ENCODE results near the gene PSAPL1.

PSAPL1 gene

DNA sequence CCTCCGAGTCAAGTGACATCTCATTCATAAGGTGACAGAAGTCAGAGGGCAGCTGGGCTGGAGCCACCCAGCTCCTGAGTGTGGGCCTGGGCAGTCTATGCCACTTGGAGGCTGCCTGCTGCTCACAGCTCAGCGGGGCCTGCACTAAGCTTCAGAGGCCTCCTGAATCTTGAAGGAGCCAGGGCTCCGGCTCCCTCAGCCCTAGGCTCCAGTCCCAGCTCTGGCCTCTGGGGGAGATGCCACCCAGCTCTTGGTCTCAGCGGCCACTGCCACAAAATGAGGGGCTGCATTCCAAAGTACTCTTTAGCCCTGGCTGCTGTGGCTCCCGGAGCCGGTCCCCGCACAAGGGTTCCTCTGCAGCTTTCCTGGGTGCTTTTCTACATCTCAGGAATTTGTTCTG, 32.7 kb upstream of the PSAPL1 start:
- Mint-ChIP-seq H3K27me3 (peaks cover 36% of the 10 kb centered on the region), H3K4me1 (no peaks in the 10 kb centered on the region), H3K27ac (ENCODE audit: low read depth) (no peak overlapping the region), H3K36me3 (ENCODE audit: insufficient read depth) (no peaks in the 10 kb centered on the region), H3K4me3 (no peak overlapping the region), H3K9me3 (no peaks in the 10 kb centered on the region)
- DNase-seq (ENCODE audit: low spot score in 2 of 2) = no peak
- ATAC-seq (replicated peaks; ENCODE audit: extremely low read depth, poor library complexity, severe bottlenecking) = no peak

DNA sequence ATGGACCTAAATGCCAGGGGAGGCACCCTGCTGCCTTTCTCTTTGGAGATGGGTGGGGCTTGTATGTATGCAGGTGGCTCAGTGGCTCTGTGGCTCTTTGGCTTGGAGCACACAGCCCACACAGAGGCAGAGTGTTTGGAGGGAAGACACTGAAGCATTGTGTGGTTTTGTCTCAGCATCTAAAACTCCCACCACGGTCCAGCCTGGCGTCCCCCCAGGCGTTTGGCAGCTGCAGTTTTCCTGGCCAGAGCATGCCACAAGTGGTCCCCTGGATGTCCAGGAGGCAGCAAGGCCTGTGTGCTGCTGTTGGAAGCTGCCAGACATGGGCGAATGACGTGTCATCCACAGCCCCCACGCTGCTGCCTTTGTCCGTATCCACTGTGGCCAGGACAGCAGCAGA, 32.2 kb upstream of the PSAPL1 start:
- ATAC-seq (replicated peaks; ENCODE audit: extremely low read depth, poor library complexity, severe bottlenecking) (no peak), DNase-seq (ENCODE audit: low spot score in 2 of 2) (no peak)
- Mint-ChIP-seq H3K4me1 (no peaks in the 10 kb centered on the region), H3K9me3 (no peaks in the 10 kb centered on the region), H3K4me3 (no peak overlapping the region), H3K27me3 (peaks cover 36% of the 10 kb centered on the region), H3K27ac (ENCODE audit: low read depth) (no peak overlapping the region), H3K36me3 (ENCODE audit: insufficient read depth) (no peaks in the 10 kb centered on the region)

DNA sequence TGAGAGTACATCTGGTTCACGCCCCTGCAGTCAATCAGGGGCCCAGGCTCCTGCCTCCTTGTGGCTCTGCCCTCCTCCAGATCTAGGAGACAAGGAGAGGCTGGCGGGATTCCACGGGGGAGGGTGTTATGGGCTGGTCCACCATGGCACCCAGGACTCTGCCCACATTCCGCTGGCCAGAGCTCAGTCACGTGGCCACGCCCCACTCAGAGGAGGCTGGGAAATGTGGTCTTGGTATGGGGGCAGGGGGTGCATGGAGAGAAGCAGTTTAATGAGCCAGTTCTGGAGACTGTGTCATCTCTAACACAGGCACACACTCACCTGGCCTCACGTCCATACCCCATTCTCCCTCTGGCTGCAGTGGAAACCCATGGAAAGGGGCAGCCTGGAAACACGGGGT, 31.5 kb upstream of the PSAPL1 start:
- ATAC-seq (replicated peaks; ENCODE audit: extremely low read depth, poor library complexity, severe bottlenecking) (no peak), DNase-seq (ENCODE audit: low spot score in 2 of 2) (no peak)
- H3K36me3 Mint-ChIP-seq (ENCODE audit: insufficient read depth) = no peaks in the 10 kb centered on the region
- H3K9me3 Mint-ChIP-seq = no peaks in the 10 kb centered on the region
- H3K4me1 Mint-ChIP-seq = no peaks in the 10 kb centered on the region
- H3K27me3 Mint-ChIP-seq = peaks cover 36% of the 10 kb centered on the region
- no peak overlapping the region for H3K4me3 Mint-ChIP-seq
- H3K27ac Mint-ChIP-seq (ENCODE audit: low read depth) = no peak overlapping the region

DNA sequence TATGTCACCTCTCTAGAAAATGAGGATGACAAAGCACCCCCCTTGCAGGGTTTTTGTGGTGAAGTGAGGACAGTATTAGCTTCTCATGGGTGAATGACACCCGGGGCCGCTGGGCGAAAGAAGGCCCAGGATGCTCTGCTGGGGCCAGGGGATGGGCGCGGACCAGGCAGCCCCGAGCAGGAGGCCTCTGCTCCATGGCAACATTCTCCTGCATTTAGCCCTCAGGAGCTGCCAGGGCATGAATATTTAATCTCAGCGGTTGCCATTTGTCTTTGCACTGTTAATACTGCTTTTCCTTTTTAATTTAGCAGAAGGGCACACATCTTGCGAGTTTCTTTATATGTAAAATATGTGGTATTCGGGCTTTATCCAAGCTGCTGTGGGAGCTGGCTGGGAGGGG, 30.3 kb upstream of the PSAPL1 start:
- Mint-ChIP-seq H3K27me3 (peaks cover 36% of the 10 kb centered on the region), H3K4me1 (no peaks in the 10 kb centered on the region), H3K27ac (ENCODE audit: low read depth) (no peak overlapping the region), H3K36me3 (ENCODE audit: insufficient read depth) (no peaks in the 10 kb centered on the region), H3K9me3 (no peaks in the 10 kb centered on the region), H3K4me3 (no peak overlapping the region)
- ATAC-seq (replicated peaks; ENCODE audit: extremely low read depth, poor library complexity, severe bottlenecking) (no peak), DNase-seq (ENCODE audit: low spot score in 2 of 2) (no peak)

DNA sequence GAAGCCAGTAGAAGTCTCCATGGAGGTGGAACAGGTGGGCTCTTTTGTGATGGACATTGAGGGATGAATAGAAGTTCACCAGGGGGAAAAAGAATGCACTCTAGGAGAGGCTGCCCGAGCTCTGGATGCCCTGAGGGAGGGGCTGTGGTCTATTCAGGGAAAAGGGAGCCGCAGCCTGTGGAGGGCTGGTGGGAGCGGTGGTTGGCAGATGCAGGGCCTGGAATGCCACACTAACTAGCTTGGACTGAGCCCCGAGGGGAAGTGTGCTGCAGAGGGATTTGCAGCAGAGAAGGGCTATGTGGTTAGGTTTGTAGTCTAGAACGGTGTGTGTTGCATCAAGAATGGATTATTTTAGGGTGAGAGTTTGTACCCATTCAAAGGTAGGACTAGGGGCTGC, 29.5 kb upstream of the PSAPL1 start:
- Mint-ChIP-seq H3K27ac (ENCODE audit: low read depth) (no peak overlapping the region), H3K9me3 (no peaks in the 10 kb centered on the region), H3K4me1 (no peaks in the 10 kb centered on the region), H3K27me3 (peaks cover 39% of the 10 kb centered on the region), H3K36me3 (ENCODE audit: insufficient read depth) (no peaks in the 10 kb centered on the region), H3K4me3 (no peak overlapping the region)
- no peak for ATAC-seq (replicated peaks; ENCODE audit: extremely low read depth, poor library complexity, severe bottlenecking)
- DNase-seq (ENCODE audit: low spot score in 2 of 2) = no peak

DNA sequence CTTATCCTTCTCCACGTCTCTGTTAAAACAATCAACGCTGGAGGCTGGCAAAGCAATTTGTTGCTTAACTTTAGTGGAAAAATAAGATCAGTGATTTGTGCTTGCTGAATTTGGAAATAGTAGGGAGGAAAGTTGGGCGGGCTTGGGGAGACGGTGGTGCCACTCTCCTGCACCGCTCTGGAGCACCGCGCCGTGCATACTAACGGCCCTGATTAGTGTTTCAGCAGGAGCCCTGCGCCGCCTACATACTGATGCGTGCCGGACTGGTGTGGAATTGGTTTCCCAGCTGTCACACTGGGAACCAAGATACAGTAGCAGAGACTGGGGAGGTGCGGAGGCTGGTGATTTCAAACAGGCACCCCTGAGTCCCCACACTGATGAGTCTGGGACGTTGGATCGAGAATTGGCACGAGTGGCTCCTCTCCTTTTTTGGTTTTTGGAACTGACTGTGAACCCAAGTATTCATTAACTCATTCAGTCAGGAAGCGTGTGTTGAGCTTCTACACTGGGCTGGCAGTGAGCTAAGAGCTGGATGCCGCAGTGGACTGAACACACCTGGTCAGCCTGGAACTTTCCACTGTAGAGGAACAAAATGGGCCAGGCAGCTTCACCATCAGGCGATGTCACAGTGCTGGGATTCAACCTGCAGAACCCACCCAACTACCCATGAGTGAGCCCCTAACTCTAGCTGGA, 29.0 kb upstream of the PSAPL1 start:
- no peaks in the 10 kb centered on the region for H3K36me3 Mint-ChIP-seq (ENCODE audit: insufficient read depth)
- H3K27me3 Mint-ChIP-seq = peaks cover 39% of the 10 kb centered on the region
- DNase-seq (ENCODE audit: low spot score in 2 of 2) = no peak
- no peaks in the 10 kb centered on the region for H3K4me1 Mint-ChIP-seq
- H3K27ac Mint-ChIP-seq (ENCODE audit: low read depth) = no peak overlapping the region
- no peak for ATAC-seq (replicated peaks; ENCODE audit: extremely low read depth, poor library complexity, severe bottlenecking)
- H3K9me3 Mint-ChIP-seq = no peaks in the 10 kb centered on the region
- H3K4me3 Mint-ChIP-seq = no peak overlapping the region

DNA sequence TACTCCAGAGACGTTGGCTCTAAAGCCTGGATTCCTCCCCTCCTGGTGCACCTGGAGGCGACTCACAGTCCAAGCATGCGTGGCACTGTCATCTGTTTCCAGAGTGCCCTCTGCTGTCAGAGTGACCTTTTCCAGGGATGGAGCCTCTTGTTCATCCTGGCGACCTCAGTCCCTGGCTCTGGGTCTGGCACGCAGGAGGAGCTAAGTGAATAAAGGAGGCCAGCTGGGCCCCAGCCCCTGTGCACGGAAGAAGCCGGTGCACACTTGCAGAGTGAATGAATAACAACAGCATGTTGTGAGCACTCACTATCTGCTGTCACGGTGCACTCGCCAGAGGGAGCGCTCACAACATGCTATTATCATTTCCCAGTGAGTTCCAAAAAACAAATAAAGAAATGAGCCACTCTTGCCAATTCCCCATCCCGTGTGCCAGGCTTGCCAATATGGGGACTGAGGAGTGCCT, 27.8 kb upstream of the PSAPL1 start:
- DNase-seq (ENCODE audit: low spot score in 2 of 2) (no peak), ATAC-seq (replicated peaks; ENCODE audit: extremely low read depth, poor library complexity, severe bottlenecking) (no peak)
- H3K27me3 Mint-ChIP-seq = peaks cover 39% of the 10 kb centered on the region
- H3K36me3 Mint-ChIP-seq (ENCODE audit: insufficient read depth) = peaks cover under 1% of the 10 kb centered on the region
- no peak overlapping the region for H3K4me3 Mint-ChIP-seq
- H3K27ac Mint-ChIP-seq (ENCODE audit: low read depth) = no peak overlapping the region
- no peaks in the 10 kb centered on the region for H3K4me1 Mint-ChIP-seq
- H3K9me3 Mint-ChIP-seq = no peaks in the 10 kb centered on the region

DNA sequence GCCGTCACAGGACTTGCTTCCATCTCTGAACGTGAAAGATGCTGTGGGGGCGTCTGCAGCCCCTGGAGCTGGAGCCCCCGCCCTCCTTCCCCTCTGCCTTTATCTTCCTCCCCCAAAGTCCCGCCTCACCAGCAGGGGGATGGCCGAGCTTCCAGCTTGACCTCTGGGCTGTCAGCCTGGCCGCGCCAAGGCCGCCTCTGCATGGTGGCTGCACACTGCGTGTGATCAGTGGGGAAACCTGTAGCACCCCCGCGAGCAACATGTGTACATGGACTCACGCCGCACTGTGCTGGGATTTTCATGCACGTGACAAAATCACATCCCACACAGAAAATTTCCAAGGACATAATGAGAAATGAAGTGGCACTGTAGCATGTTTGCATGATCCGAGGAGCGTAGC, 26.5 kb upstream of the PSAPL1 start:
- no peak for ATAC-seq (replicated peaks; ENCODE audit: extremely low read depth, poor library complexity, severe bottlenecking)
- Mint-ChIP-seq H3K4me3 (no peak overlapping the region), H3K9me3 (no peaks in the 10 kb centered on the region), H3K27me3 (peaks cover 39% of the 10 kb centered on the region), H3K4me1 (no peaks in the 10 kb centered on the region), H3K36me3 (ENCODE audit: insufficient read depth) (peaks cover 3% of the 10 kb centered on the region), H3K27ac (ENCODE audit: low read depth) (no peak overlapping the region)
- no peak for DNase-seq (ENCODE audit: low spot score in 2 of 2)

DNA sequence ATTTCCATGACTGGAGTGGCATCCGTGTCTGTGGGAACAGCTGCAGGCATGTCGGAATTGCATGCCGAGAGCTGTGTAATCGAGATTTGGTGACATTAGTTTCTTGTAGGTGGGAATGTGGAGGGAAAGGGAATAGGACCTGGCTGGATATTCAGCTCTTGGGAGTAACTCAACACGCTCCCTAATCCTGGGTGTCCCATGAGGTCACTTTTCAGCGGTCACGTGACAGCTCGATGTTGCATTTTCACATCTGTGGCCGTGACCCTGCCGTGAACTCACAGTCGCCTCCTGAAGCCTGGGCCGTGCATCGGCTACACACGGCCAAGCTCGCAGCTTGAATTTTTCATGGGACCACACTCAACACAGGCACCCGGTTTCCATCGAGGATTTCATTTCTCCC, 25.8 kb upstream of the PSAPL1 start:
- ATAC-seq (replicated peaks; ENCODE audit: extremely low read depth, poor library complexity, severe bottlenecking) = no peak
- Mint-ChIP-seq H3K27me3 (peaks cover 39% of the 10 kb centered on the region), H3K27ac (ENCODE audit: low read depth) (no peak overlapping the region)

DNA sequence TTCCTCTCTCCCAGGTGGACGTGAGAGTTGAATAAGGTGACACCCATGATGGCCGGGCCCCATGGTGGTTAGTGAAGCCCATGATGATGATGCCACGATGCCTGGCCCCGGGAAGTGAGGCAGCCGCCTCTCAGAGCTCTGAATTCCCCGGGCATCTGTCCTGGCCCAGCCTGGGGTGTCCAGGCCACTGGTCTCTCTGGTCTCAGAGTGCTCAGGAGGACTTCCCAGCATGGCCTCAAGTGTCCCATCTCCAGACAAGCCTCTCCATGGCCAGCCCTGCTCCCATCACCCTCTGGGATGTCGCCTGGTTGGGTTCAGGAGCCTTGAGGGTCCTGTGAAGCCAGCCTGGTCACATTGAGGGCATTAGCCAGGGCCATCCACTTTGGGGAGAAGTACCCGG, 24.7 kb upstream of the PSAPL1 start:
- no peaks in the 10 kb centered on the region for H3K4me1 Mint-ChIP-seq
- DNase-seq (ENCODE audit: low spot score in 2 of 2) (no peak), ATAC-seq (replicated peaks; ENCODE audit: extremely low read depth, poor library complexity, severe bottlenecking) (no peak)
- no peak overlapping the region for H3K4me3 Mint-ChIP-seq
- H3K9me3 Mint-ChIP-seq = no peaks in the 10 kb centered on the region
- H3K36me3 Mint-ChIP-seq (ENCODE audit: insufficient read depth) = peaks cover 4% of the 10 kb centered on the region
- peaks cover 37% of the 10 kb centered on the region for H3K27me3 Mint-ChIP-seq
- no peak overlapping the region for H3K27ac Mint-ChIP-seq (ENCODE audit: low read depth)

More for the DNA sequence above, 25.8 kb upstream of the PSAPL1 start:
- DNase-seq (ENCODE audit: low spot score in 2 of 2) = no peak
- Mint-ChIP-seq H3K36me3 (ENCODE audit: insufficient read depth) (peaks cover 4% of the 10 kb centered on the region), H3K4me1 (no peaks in the 10 kb centered on the region), H3K4me3 (no peak overlapping the region), H3K9me3 (no peaks in the 10 kb centered on the region)

DNA sequence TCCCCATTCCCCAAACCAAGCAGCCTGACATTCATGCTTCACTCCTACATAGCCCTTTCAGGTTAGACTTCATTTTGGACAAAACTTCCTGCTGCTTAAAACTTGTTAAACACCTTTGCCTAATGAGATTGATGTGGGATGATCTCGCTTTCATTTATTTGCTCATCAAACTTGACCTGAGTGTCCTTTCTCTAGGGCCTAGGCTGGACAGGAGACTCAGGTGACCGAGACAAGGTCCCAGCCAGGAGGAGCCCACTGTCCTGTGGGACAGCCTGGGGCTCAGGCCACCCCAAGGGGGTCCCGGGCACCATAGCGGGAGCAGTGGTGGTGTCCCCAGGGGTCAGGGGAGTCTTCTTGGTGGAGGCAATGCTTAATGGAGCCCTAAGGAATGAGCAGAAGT, 23.7 kb upstream of the PSAPL1 start:
- H3K27me3 Mint-ChIP-seq = peaks cover 31% of the 10 kb centered on the region
- no peaks in the 10 kb centered on the region for H3K9me3 Mint-ChIP-seq
- no peak for DNase-seq (ENCODE audit: low spot score in 2 of 2)
- no peak for ATAC-seq (replicated peaks; ENCODE audit: extremely low read depth, poor library complexity, severe bottlenecking)
- H3K36me3 Mint-ChIP-seq (ENCODE audit: insufficient read depth) = peaks cover 4% of the 10 kb centered on the region
- H3K27ac Mint-ChIP-seq (ENCODE audit: low read depth) = no peak overlapping the region
- H3K4me1 Mint-ChIP-seq = no peaks in the 10 kb centered on the region
- H3K4me3 Mint-ChIP-seq = no peak overlapping the region

DNA sequence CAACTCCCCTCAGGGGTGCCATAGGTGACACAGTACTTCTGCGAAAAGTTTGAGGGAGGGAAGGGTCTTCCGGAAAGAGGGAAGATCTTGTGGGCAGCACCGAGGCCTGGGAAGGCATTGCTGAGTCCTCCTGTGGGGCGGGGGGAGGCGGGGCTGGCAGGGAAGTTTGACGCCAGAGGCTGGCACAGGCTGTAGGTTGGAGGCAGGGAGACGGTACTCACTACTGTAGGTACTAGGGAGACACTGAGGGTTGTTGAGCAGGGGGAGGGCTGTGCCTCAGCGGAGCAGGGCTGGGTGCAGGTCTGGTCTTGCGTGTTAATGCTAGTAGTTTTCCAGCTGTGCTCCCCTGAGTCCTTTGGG, 23.3 kb upstream of the PSAPL1 start:
- ATAC-seq (replicated peaks; ENCODE audit: extremely low read depth, poor library complexity, severe bottlenecking) = no peak
- no peak for DNase-seq (ENCODE audit: low spot score in 2 of 2)
- Mint-ChIP-seq H3K36me3 (ENCODE audit: insufficient read depth) (peaks cover 4% of the 10 kb centered on the region), H3K4me3 (no peak overlapping the region), H3K4me1 (no peaks in the 10 kb centered on the region), H3K27ac (ENCODE audit: low read depth) (no peak overlapping the region), H3K27me3 (peaks cover 31% of the 10 kb centered on the region), H3K9me3 (no peaks in the 10 kb centered on the region)

DNA sequence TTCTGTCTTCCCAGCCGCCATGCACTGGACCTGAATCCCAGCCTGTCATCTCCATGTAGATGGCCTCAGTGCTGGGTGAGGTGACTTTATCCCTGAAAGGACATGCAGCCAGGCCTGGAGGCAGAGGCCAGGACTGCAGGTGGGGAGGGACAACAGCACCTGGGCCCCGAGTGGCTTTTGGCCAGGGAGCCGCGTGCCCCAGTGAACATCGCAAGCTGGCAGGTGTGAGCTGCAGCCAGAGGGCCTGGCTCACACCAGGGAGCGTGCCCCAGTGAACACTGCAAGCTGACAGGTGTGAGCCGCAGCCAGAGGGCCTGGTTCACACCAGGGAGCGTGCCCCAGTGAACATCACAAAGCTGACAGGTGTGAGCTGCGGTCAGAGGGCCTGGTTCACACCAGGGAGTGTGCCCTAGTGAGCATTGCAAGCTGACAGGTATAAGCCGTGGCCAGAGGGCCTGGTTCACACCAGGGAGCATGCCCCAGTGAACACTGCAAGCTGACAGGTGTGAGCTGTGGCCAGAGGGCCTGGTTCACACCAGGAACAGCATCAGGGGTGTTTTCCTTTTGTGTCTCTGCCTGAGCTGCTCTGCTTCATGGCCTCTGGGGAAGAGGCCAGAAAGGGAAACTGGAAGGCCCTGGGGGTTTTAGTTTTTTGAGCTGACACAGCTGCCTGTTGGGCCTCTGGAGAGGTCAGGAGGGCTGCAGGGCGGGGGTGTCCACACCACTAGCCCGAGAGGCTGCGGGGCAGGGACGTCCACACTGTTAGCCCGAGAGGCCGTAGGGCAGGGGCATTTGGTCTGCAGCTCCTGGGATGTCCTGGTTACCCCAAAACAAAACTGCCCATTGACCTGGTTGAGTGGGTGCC, 22.7 kb upstream of the PSAPL1 start:
- no peak for ATAC-seq (replicated peaks; ENCODE audit: extremely low read depth, poor library complexity, severe bottlenecking)
- Mint-ChIP-seq H3K4me1 (no peaks in the 10 kb centered on the region), H3K27me3 (peaks cover 29% of the 10 kb centered on the region), H3K36me3 (ENCODE audit: insufficient read depth) (peaks cover 4% of the 10 kb centered on the region), H3K9me3 (no peaks in the 10 kb centered on the region), H3K27ac (ENCODE audit: low read depth) (no peak overlapping the region), H3K4me3 (no peak overlapping the region)
- DNase-seq (ENCODE audit: low spot score in 2 of 2) = no peak

All from central memory CD8-positive, alpha-beta T cell (primary cell).